ENCODE measurements around the gene WDR91.

The WDR91 gene

GRCh38 chr7:135207406-135208101 is 3.8 kb downstream of the WDR91 start:
- H3K4me3 ChIP-seq (ENCODE audit: low read depth, low read length): peak overlapping the region; percentile 15
- peak; percentile 35 for DNase-seq (ENCODE audit: low read depth)
- no peak for TF ChIP-seq CTCF (IDR thresholded peaks at IDR 0.05; ENCODE audit: insufficient read depth, low read depth, low read length, missing control alignments)

GRCh38 chr7:135206941-135207391 is 4.4 kb downstream of the WDR91 start:
- TF ChIP-seq CTCF (IDR thresholded peaks at IDR 0.05; ENCODE audit: insufficient read depth, low read depth, low read length, missing control alignments): no peak
- peak overlapping the region; percentile 15 for H3K4me3 ChIP-seq (ENCODE audit: low read depth, low read length)
- DNase-seq (ENCODE audit: low read depth): peak; percentile 65

GRCh38 chr7:135205850-135206249 is 5.5 kb downstream of the WDR91 start:
- no peak overlapping the region for H3K4me3 ChIP-seq (ENCODE audit: low read depth, low read length)
- DNase-seq (ENCODE audit: low read depth): no peak
- TF ChIP-seq CTCF (IDR thresholded peaks at IDR 0.05; ENCODE audit: insufficient read depth, low read depth, low read length, missing control alignments): no peak

GRCh38 chr7:135204876-135205275 is 6.5 kb downstream of the WDR91 start:
- no peak for TF ChIP-seq CTCF (IDR thresholded peaks at IDR 0.05; ENCODE audit: insufficient read depth, low read depth, low read length, missing control alignments)
- no peak overlapping the region for H3K4me3 ChIP-seq (ENCODE audit: low read depth, low read length)
- no peak for DNase-seq (ENCODE audit: low read depth)

- TF ChIP-seq CTCF (IDR thresholded peaks at IDR 0.05; ENCODE audit: insufficient read depth, low read depth, low read length, missing control alignments): no peak
- no peak for DNase-seq (ENCODE audit: low read depth)
- no peak overlapping the region for H3K4me3 ChIP-seq (ENCODE audit: low read depth, low read length)
Measured at GRCh38 chr7:135204341-135204749, 7.0 kb downstream of the WDR91 start.

- DNase-seq (ENCODE audit: low read depth): no peak
- no peak overlapping the region for H3K4me3 ChIP-seq (ENCODE audit: low read depth, low read length)
- TF ChIP-seq CTCF (IDR thresholded peaks at IDR 0.05; ENCODE audit: insufficient read depth, low read depth, low read length, missing control alignments): no peak
Measured at GRCh38 chr7:135201350-135201749, 10.0 kb downstream of the WDR91 start.

DNA sequence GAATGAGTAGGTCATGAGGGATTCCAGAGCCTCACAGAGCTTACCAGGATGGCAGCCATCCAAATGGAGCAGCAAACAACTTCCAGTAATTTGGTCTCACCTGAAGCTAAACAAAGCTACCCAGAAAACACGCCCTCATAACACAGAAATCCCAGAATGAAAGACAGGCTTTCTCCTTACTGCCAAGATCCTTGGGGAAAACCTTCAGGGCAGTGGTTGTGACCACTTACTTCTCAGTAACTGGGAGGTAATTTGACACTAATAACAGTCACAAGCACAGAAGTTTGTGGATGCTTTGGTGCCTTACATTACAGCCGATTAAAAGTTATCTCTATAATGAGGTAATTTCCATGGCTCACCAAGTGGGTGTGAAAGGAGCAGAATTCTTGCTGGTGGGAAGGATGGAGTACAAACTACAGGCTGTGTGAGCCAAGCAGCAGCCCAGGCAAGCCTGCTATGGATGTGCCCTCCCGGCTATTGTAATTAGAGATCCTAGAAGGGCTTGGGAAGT is 10.4 kb downstream of the WDR91 start:
- no peak for DNase-seq (ENCODE audit: low read depth)
- H3K4me3 ChIP-seq (ENCODE audit: low read depth, low read length): no peak overlapping the region
- no peak for TF ChIP-seq CTCF (IDR thresholded peaks at IDR 0.05; ENCODE audit: insufficient read depth, low read depth, low read length, missing control alignments)
